HPDE6-E6E7 (cell line): Measurements from ENCODE around the gene CYP4F22.
"Not testable (repeated sequence)": the region's sequence is repeated elsewhere in the genome, so short reads cannot be mapped to it uniquely, and the experiment has no call there.

Experiments used
- DNase-seq: peaks from one replicate; pipeline ENCODE4 v3.0.0; 2011; ENCODE audit warnings: missing footprints; ENCODE audit errors: extremely low spot score

The CYP4F22 gene

DNA sequence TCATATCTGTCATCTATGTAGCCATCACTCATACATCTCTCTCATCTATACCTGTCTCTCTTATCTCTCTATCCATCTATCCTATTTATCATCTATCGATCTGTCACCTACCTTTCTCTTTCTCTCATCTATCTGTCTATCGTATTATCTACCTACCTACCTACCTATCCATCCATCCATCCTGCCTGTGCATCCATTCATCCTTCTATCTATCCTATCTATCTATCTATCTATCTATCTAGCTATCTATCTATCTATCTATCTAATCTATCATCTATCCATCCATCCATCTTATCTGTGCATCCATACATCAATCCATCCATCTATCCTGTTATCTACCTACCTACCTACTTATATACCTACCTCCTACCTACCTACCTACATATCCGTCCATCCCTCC, 62.1 kb downstream of the CYP4F22 start:
- DNase-seq = no peak

GRCh38 chr19:15575406-15575805, 67.1 kb downstream of the CYP4F22 start:
- DNase-seq = no peak

- no peak for DNase-seq
Measured at GRCh38 chr19:15576526-15577156, 68.3 kb downstream of the CYP4F22 start.

DNA sequence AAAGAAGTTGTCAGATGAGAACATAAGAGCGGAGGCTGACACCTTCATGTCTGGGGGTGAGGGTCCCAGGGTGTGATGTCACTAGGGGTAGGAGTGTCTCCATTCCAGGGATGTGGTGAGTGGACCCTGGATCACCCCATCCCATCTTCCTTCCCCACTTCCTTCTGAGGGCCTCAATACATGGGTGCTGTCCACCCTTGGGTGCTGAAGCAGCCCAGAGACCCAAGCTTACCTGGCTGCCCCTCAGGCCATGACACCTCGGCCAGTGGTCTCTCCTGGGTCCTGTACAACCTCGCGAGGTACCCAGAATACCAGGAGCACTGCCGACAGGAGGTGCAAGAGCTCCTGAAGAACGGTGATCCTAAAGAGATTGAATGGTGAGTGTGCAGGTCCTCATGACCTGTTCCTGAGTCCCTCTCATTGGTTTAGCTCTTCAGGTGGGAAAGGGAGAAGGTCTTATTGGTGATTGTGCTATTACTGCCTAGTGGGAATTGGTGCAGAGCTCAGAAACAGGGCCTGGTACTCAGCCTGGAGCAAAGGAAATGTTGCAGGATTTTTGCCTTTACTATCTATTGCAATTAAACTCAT, 69.0 kb downstream of the CYP4F22 start:
- no peak for DNase-seq

GRCh38 chr19:15583346-15583745, 75.0 kb downstream of the CYP4F22 start:
- no peak for DNase-seq

DNA sequence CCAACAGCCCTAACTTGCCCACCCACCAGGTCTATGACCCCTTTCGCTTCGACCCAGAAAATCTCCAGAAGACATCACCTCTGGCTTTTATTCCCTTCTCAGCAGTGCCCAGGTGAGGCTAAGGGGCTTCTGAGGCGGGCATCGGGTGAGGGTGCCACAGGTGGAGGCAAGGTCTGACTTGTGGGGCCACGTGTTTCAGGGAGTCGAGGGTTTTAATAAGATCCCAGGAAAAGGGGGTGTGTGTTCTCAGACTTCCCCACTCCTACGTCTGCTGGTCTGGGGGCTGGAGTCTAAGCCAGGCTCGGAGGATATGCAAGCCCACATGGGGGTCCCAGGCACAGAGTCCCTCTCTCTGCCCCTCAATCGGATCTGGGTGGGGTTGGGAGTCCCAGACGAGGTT, 75.8 kb downstream of the CYP4F22 start:
- DNase-seq = no peak

- peak; percentile 60 for DNase-seq
Measured at GRCh38 chr19:15584541-15585115, 76.3 kb downstream of the CYP4F22 start.

- no peak for DNase-seq
Measured at GRCh38 chr19:15587663-15588062, 79.3 kb downstream of the CYP4F22 start.

- no peak for DNase-seq
Measured at GRCh38 chr19:15588265-15588664, 79.9 kb downstream of the CYP4F22 start.

DNA sequence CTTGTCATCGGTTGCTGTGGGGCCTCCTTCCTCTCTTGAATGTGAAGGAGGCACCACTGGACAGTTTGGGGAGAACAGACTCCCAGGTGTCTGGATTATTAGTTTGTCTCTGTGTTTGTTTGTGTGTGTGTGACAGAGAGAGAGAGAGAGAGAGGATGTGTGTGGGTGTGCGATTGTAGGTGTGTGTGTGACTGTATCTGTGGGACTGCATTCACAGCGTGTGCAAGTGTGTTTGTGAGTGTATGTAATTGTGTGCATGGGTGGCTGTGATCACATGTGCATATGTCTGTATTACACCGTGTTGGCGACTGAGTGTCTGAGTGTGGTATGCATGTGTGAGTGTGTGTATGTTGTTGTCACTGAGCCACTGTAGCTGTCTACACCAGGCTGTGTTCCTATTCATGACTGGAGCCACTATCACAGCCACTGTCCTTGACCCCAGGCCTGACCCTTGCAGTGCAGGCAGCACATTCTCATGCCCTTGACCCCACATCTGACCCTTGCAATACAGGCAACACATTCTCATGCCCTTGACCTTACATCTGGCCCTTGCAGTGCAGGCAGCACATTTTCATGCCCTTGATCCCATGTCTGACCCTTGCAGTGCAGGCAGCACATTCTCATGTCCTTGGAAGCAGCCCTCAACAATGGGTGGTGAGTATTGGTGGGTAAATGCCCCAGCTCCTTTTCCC, 81.6 kb downstream of the CYP4F22 start:
- DNase-seq = no peak

GRCh38 chr19:15591796-15592195, 83.5 kb downstream of the CYP4F22 start:
- no peak for DNase-seq

DNA sequence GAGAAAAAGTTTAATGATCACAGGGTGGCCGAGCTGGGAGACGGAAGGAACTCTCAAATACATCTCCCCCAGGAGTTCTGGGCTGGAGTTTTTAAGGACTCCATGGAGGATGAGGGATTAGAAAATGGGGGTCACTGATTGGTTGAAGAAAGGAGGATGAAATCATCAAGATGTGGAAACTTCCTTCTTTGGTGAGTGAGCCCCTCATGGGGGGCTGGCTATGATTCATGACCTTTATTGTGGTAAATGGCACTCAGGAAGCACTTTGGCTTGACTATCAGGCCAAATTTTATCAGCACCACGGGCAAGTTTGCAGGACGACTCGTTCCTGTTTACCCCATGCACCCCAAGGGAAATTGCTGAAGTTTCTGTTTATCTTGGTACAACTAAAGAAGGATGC, 84.2 kb downstream of the CYP4F22 start:
- not testable (repeated sequence) for DNase-seq

DNA sequence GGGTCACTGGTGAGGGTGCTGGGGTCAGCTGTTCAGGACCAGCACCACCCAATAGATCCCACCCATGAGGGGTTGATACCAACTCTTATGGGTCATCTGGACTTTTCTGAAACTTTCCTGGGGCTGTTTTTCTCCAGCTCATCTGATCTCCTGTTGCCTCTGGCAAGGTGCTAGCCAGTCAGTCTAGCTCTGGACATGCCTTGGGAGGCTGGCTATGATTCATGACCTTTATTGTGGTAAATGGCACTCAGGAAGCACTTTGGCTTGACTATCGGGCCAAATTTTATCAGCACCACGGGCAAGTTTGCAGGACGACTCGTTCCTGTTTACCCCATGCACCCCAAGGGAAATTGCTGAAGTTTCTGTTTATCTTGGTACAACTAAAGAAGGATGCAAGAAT, 85.4 kb downstream of the CYP4F22 start:
- not testable (repeated sequence) for DNase-seq

DNA sequence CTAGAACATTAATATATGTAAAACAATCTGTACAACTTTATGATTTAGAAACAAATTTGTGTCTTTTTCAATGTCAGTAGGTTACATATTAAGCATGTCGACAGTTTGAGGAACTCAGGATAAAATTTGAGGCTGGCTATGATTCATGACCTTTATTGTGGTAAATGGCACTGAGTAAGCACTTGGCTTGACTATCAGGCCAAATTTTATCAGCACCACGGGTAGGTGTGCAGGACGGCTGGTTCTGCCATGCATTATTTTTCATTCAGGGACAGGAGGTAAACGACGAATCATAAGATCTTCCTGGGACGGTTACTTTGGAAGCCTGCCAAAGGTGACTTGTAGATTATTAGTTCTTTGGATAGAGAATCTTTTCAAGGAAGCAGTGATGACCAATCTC, 86.7 kb downstream of the CYP4F22 start:
- no peak for DNase-seq
